ENCODE data around the gene NECTIN4. TPM values are rescaled to one million over a fixed set of nuclear protein-coding genes. Genes with fewer than 3 reads are reported as not detected.

Gene NECTIN4
- 0.47 and 0.54 TPM in 2 replicates for total RNA-seq

GRCh38 chr1:161089251-161089924, at the start of gene NECTIN4:
NECTIN4 (minus strand) TSS chr1:161089558; CDS start chr1:161089296, 262 bp downstream.

DNA sequence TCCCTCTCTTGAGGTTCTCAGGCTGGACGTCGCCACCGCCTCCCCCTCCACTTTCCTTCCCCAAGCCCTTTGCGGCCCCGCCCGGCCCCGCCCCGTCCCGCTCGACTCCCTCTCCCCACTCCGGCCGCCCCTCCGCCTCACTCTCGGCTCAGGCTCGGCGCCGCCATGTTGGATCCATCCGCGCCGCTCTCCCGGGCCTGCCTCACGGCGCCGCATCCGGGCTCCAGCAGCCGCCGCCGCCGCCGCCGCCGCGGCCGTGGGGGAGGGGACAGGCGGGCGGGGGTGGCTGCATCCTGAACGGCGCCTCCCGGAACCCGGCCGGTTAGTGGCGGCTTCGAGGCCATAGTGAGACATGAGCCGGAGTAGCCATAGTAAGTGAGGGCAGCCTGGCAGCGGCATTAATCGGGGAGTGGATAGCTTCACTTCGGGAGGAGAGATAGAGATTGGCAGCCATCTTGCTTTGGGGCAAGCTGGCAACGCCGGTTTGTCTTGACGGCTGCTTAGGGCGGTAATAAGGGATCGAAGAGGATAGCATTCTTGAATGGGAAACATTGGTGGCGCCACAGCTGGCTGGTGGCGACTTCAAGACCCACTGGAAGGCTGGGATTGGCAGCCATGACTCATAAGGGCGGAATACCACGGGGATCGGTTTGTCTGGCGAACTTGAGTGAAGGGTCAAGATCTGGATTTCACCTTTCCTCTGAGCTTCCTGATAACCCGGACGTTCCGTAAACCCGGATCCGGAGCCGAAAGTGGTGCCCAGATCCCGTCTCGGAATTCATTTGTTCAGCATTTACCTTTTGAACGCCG, 43.3 kb upstream of the NECTIN4 start, which contains the start of gene DEDD:
Gene DEDD (minus strand): TSS at position 258 of the 810 bp plus-strand sequence. CDS start 8,205 bp downstream, outside the sequence.

GRCh38 chr1:161117759-161118581, 28.6 kb upstream of the NECTIN4 start, which contains the start of the genes NIT1 and PFDN2:
NIT1 (plus strand) TSS chr1:161118105; CDS start chr1:161118177, 72 bp downstream.
PFDN2 (minus strand) TSS chr1:161118037; CDS start chr1:161118026, 11 bp downstream.

GRCh38 chr1:161098210-161099068, 9.1 kb upstream of the NECTIN4 start, which contains the start of gene KLHDC9:
KLHDC9 (plus strand) TSS chr1:161098361; CDS start chr1:161098536, 175 bp downstream.

GRCh38 chr1:161069731-161070270, 19.6 kb downstream of the NECTIN4 start, which contains the start of gene ARHGAP30:
ARHGAP30 (minus strand) TSS chr1:161069891; CDS start chr1:161069624, 267 bp downstream.

GRCh38 chr1:161045736-161046604, 43.4 kb downstream of the NECTIN4 start, which contains the start of gene USF1:
USF1 (minus strand) TSS chr1:161045977; CDS start chr1:161043275, 2,702 bp downstream.

GRCh38 chr1:161038523-161039153, 50.7 kb downstream of the NECTIN4 start, which contains the start of gene TSTD1:
TSTD1 (minus strand) TSS chr1:161038964; CDS start chr1:161038889, 75 bp downstream.

Other genes starting within 250 kb of the NECTIN4 start
- gene CD244, start 226.7 kb downstream of the NECTIN4 start, total RNA-seq: not detected in 2 replicates
- gene ITLN1, start 204.4 kb downstream of the NECTIN4 start, total RNA-seq: not detected in 2 replicates
- gene ITLN2, start 134.7 kb downstream of the NECTIN4 start, total RNA-seq: not detected in 2 replicates
- 67.0 and 77.2 TPM in 2 replicates for gene F11R, start 68.4 kb downstream of the NECTIN4 start, total RNA-seq
- gene TSTD1, start 50.6 kb downstream of the NECTIN4 start, total RNA-seq: 1.5 TPM in 1 of 2 replicates, not detected in the other
- 59.0 and 59.1 TPM in 2 replicates for gene USF1, start 43.6 kb downstream of the NECTIN4 start, total RNA-seq
- gene ARHGAP30, start 19.7 kb downstream of the NECTIN4 start, total RNA-seq: 0.13 and 0.20 TPM in 2 replicates
- 1.1 and 2.6 TPM in 2 replicates for gene KLHDC9, start 8.8 kb upstream of the NECTIN4 start, total RNA-seq
- 63.7 and 71.8 TPM in 2 replicates for gene PFDN2, start 28.5 kb upstream of the NECTIN4 start, total RNA-seq
- gene NIT1, start 28.5 kb upstream of the NECTIN4 start, total RNA-seq: 20.9 and 27.4 TPM in 2 replicates
- 19.4 and 31.8 TPM in 2 replicates for gene DEDD, start 43.1 kb upstream of the NECTIN4 start, total RNA-seq
- gene UFC1, start 64.4 kb upstream of the NECTIN4 start, total RNA-seq: 72.6 and 84.7 TPM in 2 replicates
- gene USP21, start 69.9 kb upstream of the NECTIN4 start, total RNA-seq: 5.7 and 7.1 TPM in 2 replicates
- gene PPOX, start 76.9 kb upstream of the NECTIN4 start, total RNA-seq: 10.7 and 12.0 TPM in 2 replicates
- gene B4GALT3, start 87.9 kb upstream of the NECTIN4 start, total RNA-seq: 30.5 and 39.7 TPM in 2 replicates
- gene ADAMTS4, start 109.5 kb upstream of the NECTIN4 start, total RNA-seq: 26.7 and 28.6 TPM in 2 replicates
- 102 and 119 TPM in 2 replicates for gene NDUFS2, start 112.8 kb upstream of the NECTIN4 start, total RNA-seq
- gene FCER1G, start 125.7 kb upstream of the NECTIN4 start, total RNA-seq: not detected in 2 replicates
- not detected in 2 replicates for gene APOA2, start 134.1 kb upstream of the NECTIN4 start, total RNA-seq
- 21.1 and 22.1 TPM in 2 replicates for gene TOMM40L, start 136.5 kb upstream of the NECTIN4 start, total RNA-seq
- not detected in 2 replicates for gene NR1I3, start 148.6 kb upstream of the NECTIN4 start, total RNA-seq
- gene PCP4L1, start 169.2 kb upstream of the NECTIN4 start, total RNA-seq: not detected in 2 replicates
- gene MPZ, start 220.4 kb upstream of the NECTIN4 start, total RNA-seq: 1.8 and 2.1 TPM in 2 replicates
- 40.2 and 58.0 TPM in 2 replicates for gene SDHC, start 224.8 kb upstream of the NECTIN4 start, total RNA-seq

Measured in mammary microvascular endothelial cell (primary cell).